B cell (primary cell): ENCODE results near the gene MYO6.

Experiments
- CTCF ChIP-seq: fragments of 200-600 bp; IDR thresholded peaks from one replicate; pipeline ENCODE4 v1.8.0; 2022; ENCODE audit warnings: antibody characterized with exemption, mild to moderate bottlenecking
- EZH2 ChIP-seq: IDR thresholded peaks from 2 replicates; pipeline ENCODE4 v1.6.1; 2012; ENCODE audit warnings: borderline replicate concordance, low read depth, mild to moderate bottlenecking, moderate library complexity, low read length; ENCODE audit not compliant: insufficient read depth, poor library complexity, severe bottlenecking

- TF ChIP-seq CTCF (no peak), EZH2 (no peak)
Observed at GRCh38 chr6:75884822-75885221, 135.8 kb downstream of the MYO6 start.
